IgD-negative memory B cell (primary cell): ENCODE measurements around the gene FCGBP. TPM values are rescaled to one million over a fixed set of nuclear protein-coding genes. Genes with fewer than 3 reads are reported as not detected.

ENCODE experiments used
- H3K27ac Mint-ChIP-seq, 3 donors: one replicate each; pipeline ENCODE4 v1.8.0; 2020 to 2022; ENCODE audit warnings: mild to moderate bottlenecking in 3 of 3, mixed read lengths in 3 of 3, moderate library complexity in 1 of 3
- H3K27me3 Mint-ChIP-seq: one replicate; pipeline ENCODE4 v1.8.0; 2021; ENCODE audit warnings: mixed read lengths
- H3K36me3 Mint-ChIP-seq: one replicate; pipeline ENCODE4 v1.8.0; 2020; ENCODE audit warnings: mild to moderate bottlenecking, mixed read lengths
- H3K4me1 Mint-ChIP-seq, 3 donors: one replicate each; pipeline ENCODE4 v1.8.0; 2020 to 2022; ENCODE audit warnings: mixed read lengths in 3 of 3, mild to moderate bottlenecking in 1 of 3
- H3K4me3 Mint-ChIP-seq, 4 donors: one replicate each; pipeline ENCODE4 v1.8.0; 2020 to 2022; ENCODE audit warnings: mild to moderate bottlenecking in 4 of 4, mixed read lengths in 4 of 4, moderate library complexity in 3 of 4
- H3K9me3 Mint-ChIP-seq, 3 donors: one replicate each; pipeline ENCODE4 v1.8.0; 2020 to 2021; ENCODE audit warnings: mixed read lengths in 3 of 3, mild to moderate bottlenecking in 1 of 3
- polyA plus RNA-seq: library from polyadenylated mRNA; unstranded; fragments of 300-500 nt; fragmentation: Illumina TruSeq; gene quantifications from one replicate; pipeline ENCODE4 v1.2.3, GENCODE V29; 2021

The FCGBP gene
- polyA plus RNA-seq, 1 donor from 2014 or later: 0.25 TPM

- peak overlapping the region in 1 of 4 donors; percentile 77 for H3K4me3 Mint-ChIP-seq
- H3K27me3 Mint-ChIP-seq: no peaks in the 10 kb centered on the region
- H3K36me3 Mint-ChIP-seq: peaks cover 2% of the 10 kb centered on the region
- peaks cover 36 to 49% (median 47%) of the 10 kb centered on the region in 3 donors for H3K4me1 Mint-ChIP-seq
- H3K27ac Mint-ChIP-seq: no peak overlapping the region
- peaks cover 0 to 14% (median 4%) of the 10 kb centered on the region in 3 donors for H3K9me3 Mint-ChIP-seq
These were observed 3.4 kb upstream of the FCGBP start for GRCh38 chr19:39937787-39938186.

- Mint-ChIP-seq H3K9me3 (peaks cover 0 to 14% (median 4%) of the 10 kb centered on the region in 3 donors), H3K36me3 (peaks cover 2% of the 10 kb centered on the region), H3K4me3 (peak overlapping the region in 1 of 4 donors; percentile 12), H3K4me1 (peaks cover 32 to 45% (median 42%) of the 10 kb centered on the region in 3 donors), H3K27ac (no peak overlapping the region), H3K27me3 (no peaks in the 10 kb centered on the region)
These were observed 2.8 kb upstream of the FCGBP start for GRCh38 chr19:39937094-39937720.

GRCh38 chr19:39936622-39937021 is 2.2 kb upstream of the FCGBP start:
- H3K4me1 Mint-ChIP-seq: peaks cover 28 to 39% (median 37%) of the 10 kb centered on the region in 3 donors
- peak overlapping the region in 1 of 4 donors; percentile 12 for H3K4me3 Mint-ChIP-seq
- peaks cover 0 to 14% (median 4%) of the 10 kb centered on the region in 3 donors for H3K9me3 Mint-ChIP-seq
- no peaks in the 10 kb centered on the region for H3K27me3 Mint-ChIP-seq
- peaks cover 2% of the 10 kb centered on the region for H3K36me3 Mint-ChIP-seq
- H3K27ac Mint-ChIP-seq: no peak overlapping the region

- H3K27ac Mint-ChIP-seq: peak overlapping the region in 1 of 3 donors; percentile 25
These were observed 1.6 kb upstream of the FCGBP start for GRCh38 chr19:39936020-39936419.

GRCh38 chr19:39935364-39935661 is 879 bp upstream of the FCGBP start:
- H3K27me3 Mint-ChIP-seq: no peaks in the 10 kb centered on the region
- H3K27ac Mint-ChIP-seq: no peak overlapping the region
- no peak overlapping the region for H3K4me3 Mint-ChIP-seq
- H3K9me3 Mint-ChIP-seq: peaks cover 0 to 11% (median 3%) of the 10 kb centered on the region in 3 donors
- H3K36me3 Mint-ChIP-seq: no peaks in the 10 kb centered on the region
- H3K4me1 Mint-ChIP-seq: peaks cover 23 to 26% (median 26%) of the 10 kb centered on the region in 3 donors

More at GRCh38 chr19:39936020-39936419, 1.6 kb upstream of the FCGBP start:
- Mint-ChIP-seq H3K4me1 (peaks cover 23 to 33% (median 32%) of the 10 kb centered on the region in 3 donors), H3K9me3 (peaks cover 0 to 14% (median 4%) of the 10 kb centered on the region in 3 donors), H3K27me3 (no peaks in the 10 kb centered on the region), H3K4me3 (peak overlapping the region in 1 of 4 donors; percentile 49), H3K36me3 (peaks cover 2% of the 10 kb centered on the region)

- Mint-ChIP-seq H3K9me3 (no peaks in the 10 kb centered on the region), H3K27ac (no peak overlapping the region), H3K4me3 (no peak overlapping the region), H3K36me3 (no peaks in the 10 kb centered on the region), H3K27me3 (no peaks in the 10 kb centered on the region), H3K4me1 (peaks cover 4 to 9% (median 5%) of the 10 kb centered on the region in 3 donors)
These were observed 4.7 kb downstream of the FCGBP start for GRCh38 chr19:39929750-39930149.

GRCh38 chr19:39928357-39928725 is 6.1 kb downstream of the FCGBP start:
- H3K27me3 Mint-ChIP-seq: no peaks in the 10 kb centered on the region
- H3K9me3 Mint-ChIP-seq: no peaks in the 10 kb centered on the region
- H3K27ac Mint-ChIP-seq: no peak overlapping the region
- no peak overlapping the region for H3K4me3 Mint-ChIP-seq
- no peaks in the 10 kb centered on the region for H3K36me3 Mint-ChIP-seq
- H3K4me1 Mint-ChIP-seq: peaks cover 0 to 9% (median 1%) of the 10 kb centered on the region in 3 donors

- no peaks in the 10 kb centered on the region for H3K9me3 Mint-ChIP-seq
- H3K4me3 Mint-ChIP-seq: no peak overlapping the region
- peaks cover 0 to 9% (median 1%) of the 10 kb centered on the region in 3 donors for H3K4me1 Mint-ChIP-seq
- no peaks in the 10 kb centered on the region for H3K36me3 Mint-ChIP-seq
- peaks cover 1% of the 10 kb centered on the region for H3K27me3 Mint-ChIP-seq
- H3K27ac Mint-ChIP-seq: no peak overlapping the region
These were observed 6.7 kb downstream of the FCGBP start for GRCh38 chr19:39927524-39928356.

- Mint-ChIP-seq H3K27me3 (peaks cover 1% of the 10 kb centered on the region), H3K9me3 (no peaks in the 10 kb centered on the region), H3K36me3 (no peaks in the 10 kb centered on the region), H3K4me3 (no peak overlapping the region), H3K4me1 (peaks cover 0 to 9% (median 1%) of the 10 kb centered on the region in 3 donors), H3K27ac (no peak overlapping the region)
These were observed 7.4 kb downstream of the FCGBP start for GRCh38 chr19:39927076-39927475.

GRCh38 chr19:39926170-39926760 is 8.2 kb downstream of the FCGBP start:
- no peak overlapping the region for H3K27ac Mint-ChIP-seq
- H3K36me3 Mint-ChIP-seq: no peaks in the 10 kb centered on the region
- H3K27me3 Mint-ChIP-seq: peaks cover 1% of the 10 kb centered on the region
- H3K4me1 Mint-ChIP-seq: peaks cover 0 to 9% (median 1%) of the 10 kb centered on the region in 3 donors
- no peaks in the 10 kb centered on the region for H3K9me3 Mint-ChIP-seq
- H3K4me3 Mint-ChIP-seq: no peak overlapping the region

GRCh38 chr19:39924952-39925351 is 9.5 kb downstream of the FCGBP start:
- Mint-ChIP-seq H3K36me3 (no peaks in the 10 kb centered on the region), H3K4me1 (peaks cover 0 to 4% (median 1%) of the 10 kb centered on the region in 3 donors), H3K27ac (no peak overlapping the region), H3K9me3 (no peaks in the 10 kb centered on the region), H3K27me3 (peaks cover 1% of the 10 kb centered on the region), H3K4me3 (no peak overlapping the region)

GRCh38 chr19:39924389-39924788 is 10.0 kb downstream of the FCGBP start:
- Mint-ChIP-seq H3K27me3 (peaks cover 1% of the 10 kb centered on the region), H3K9me3 (no peaks in the 10 kb centered on the region), H3K36me3 (no peaks in the 10 kb centered on the region), H3K4me3 (no peak overlapping the region), H3K4me1 (peaks cover 0 to 4% (median 1%) of the 10 kb centered on the region in 3 donors), H3K27ac (no peak overlapping the region)

- H3K27me3 Mint-ChIP-seq: peaks cover 1% of the 10 kb centered on the region
These were observed 10.6 kb downstream of the FCGBP start for GRCh38 chr19:39923862-39924261.

GRCh38 chr19:39919976-39920375 is 14.5 kb downstream of the FCGBP start:
- H3K36me3 Mint-ChIP-seq: peaks cover 4% of the 10 kb centered on the region
- H3K4me1 Mint-ChIP-seq: peaks cover 0 to 4% (median 2%) of the 10 kb centered on the region in 3 donors
- H3K4me3 Mint-ChIP-seq: no peak overlapping the region
- peaks cover 1% of the 10 kb centered on the region for H3K27me3 Mint-ChIP-seq
- H3K27ac Mint-ChIP-seq: no peak overlapping the region
- no peaks in the 10 kb centered on the region for H3K9me3 Mint-ChIP-seq

More at GRCh38 chr19:39923862-39924261, 10.6 kb downstream of the FCGBP start:
- Mint-ChIP-seq H3K9me3 (no peaks in the 10 kb centered on the region), H3K36me3 (no peaks in the 10 kb centered on the region), H3K4me3 (no peak overlapping the region), H3K27ac (no peak overlapping the region), H3K4me1 (peaks cover 0 to 4% (median 1%) of the 10 kb centered on the region in 3 donors)

GRCh38 chr19:39918183-39918651 is 16.2 kb downstream of the FCGBP start:
- Mint-ChIP-seq H3K9me3 (no peaks in the 10 kb centered on the region), H3K36me3 (peaks cover 4% of the 10 kb centered on the region), H3K27ac (no peak overlapping the region), H3K27me3 (peaks cover 1% of the 10 kb centered on the region), H3K4me3 (no peak overlapping the region), H3K4me1 (peaks cover 0 to 3% (median 2%) of the 10 kb centered on the region in 3 donors)
